NCI-H2081 treated with DMSO at 0.1 percent for 48 hours (cell line): ENCODE measurements around the gene RAX.

Source experiments
- DNase-seq: peaks from one replicate; lab custom pipeline; 2025; lab: John Stamatoyannopoulos, UW

Gene RAX

DNA sequence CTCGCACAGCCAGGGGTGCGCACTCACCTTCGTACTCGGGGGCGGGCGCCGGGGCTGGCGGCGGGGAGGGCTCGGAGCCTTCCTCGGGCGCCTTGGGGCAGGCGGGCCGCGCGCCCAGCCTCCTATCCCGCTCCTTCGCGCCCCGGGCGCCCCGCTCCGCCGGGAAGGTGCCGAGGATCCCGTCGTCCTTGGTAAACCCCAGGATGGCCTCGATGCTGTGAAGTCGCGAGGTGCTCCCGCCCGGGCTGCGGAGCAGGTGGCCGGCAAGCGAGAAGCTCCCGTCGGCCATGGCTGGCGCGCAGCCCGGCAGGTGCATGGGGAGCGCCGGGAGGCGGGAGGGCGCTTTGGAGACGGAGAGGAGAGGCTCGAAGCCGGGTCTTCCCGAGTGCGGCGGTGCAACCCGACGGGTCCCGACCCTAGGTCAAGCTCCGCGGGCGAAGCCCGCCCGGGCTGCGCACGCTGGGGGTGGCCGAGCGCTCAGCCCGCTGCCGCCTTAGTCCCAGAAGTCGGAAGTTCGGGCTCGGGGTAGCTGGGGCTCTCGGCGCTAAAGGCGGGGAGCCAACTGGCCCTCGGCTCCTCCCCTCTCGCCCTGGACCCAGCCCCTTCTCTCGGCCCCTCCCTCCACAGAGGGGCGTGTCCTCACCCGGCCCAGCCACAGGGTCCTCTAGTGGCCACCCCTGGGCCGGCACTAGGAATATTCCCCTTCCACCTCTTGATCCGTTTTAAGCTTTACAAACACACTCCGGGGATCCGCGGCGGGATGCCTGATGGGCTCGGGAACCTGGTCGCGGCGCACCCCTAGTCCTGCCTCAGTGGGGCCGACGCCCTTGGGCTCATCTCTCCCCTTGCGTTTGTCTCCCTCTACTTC is at the start of gene RAX:
Gene RAX, minus strand, starts transcription at position 564 of the 868 bp plus-strand sequence. Its CDS starts 248 bp downstream, at position 316.
- DNase-seq = no peak

DNA sequence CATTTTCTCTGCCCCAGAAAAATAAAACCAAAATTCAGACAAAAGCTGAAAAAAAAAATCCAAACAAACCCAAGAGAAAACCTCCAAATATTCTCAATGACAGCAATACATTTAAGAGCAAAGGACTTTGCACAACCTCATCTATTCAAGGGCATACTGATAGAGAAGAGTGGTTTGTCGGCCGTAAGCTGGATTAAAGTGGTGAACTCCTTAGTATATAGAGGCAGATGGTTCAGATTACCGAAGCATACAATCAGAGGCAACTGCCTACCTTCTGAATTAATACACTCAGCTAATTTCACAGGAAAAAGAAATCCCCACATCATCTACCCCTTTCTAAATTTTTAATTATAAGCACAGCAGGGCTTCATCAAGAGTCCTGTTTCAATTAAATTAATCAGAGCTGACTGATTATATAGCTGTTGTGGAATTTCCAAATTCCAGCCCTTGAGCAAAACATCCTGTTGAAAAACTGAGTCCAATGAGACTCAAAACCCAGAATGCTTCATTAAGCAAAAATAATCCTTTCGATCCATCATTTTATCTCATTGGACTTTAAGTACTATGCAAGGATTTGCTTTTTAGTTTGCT is 45.3 kb upstream of the RAX start, which contains the start of gene CPLX4:
Gene CPLX4, minus strand, starts transcription at position 190 of the 591 bp plus-strand sequence. Its CDS starts 187 bp downstream, at position 3.
- no peak for DNase-seq

DNA sequence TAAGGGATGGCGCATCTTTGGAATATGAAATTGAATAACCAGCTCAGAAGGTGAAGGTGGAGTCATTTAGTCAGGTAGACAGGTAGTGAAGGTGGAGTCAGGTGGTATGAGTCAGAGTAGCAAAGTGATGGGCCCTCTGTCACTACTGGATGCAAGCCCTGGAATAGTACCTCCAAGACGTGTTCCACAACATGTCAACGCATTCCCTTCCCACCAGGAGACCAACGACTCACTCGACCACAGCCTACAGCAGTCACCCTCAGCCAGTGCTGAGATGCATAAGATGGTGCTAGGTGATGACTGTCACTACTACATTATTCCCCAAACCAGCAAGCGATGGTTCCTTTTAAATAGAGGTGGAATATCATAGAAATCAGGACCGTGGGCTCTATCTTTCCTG is 38.4 kb upstream of the RAX start:
- DNase-seq = no peak

DNA sequence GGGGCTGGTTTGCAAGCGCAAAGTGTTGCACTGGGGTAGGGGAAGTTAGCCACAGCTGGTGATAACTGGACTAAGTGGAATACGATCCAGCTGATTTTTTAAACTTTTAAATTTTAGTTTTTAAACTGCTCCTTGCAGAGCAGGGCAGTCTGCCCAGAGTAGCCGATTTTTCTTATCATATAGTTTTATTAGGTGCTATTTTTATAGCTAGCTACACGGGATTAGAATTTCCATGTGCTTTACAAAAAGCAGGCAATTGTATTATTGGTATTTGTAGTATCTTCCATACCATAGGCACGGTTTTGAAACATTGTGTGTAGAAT is 35.6 kb upstream of the RAX start:
- no peak for DNase-seq

DNA sequence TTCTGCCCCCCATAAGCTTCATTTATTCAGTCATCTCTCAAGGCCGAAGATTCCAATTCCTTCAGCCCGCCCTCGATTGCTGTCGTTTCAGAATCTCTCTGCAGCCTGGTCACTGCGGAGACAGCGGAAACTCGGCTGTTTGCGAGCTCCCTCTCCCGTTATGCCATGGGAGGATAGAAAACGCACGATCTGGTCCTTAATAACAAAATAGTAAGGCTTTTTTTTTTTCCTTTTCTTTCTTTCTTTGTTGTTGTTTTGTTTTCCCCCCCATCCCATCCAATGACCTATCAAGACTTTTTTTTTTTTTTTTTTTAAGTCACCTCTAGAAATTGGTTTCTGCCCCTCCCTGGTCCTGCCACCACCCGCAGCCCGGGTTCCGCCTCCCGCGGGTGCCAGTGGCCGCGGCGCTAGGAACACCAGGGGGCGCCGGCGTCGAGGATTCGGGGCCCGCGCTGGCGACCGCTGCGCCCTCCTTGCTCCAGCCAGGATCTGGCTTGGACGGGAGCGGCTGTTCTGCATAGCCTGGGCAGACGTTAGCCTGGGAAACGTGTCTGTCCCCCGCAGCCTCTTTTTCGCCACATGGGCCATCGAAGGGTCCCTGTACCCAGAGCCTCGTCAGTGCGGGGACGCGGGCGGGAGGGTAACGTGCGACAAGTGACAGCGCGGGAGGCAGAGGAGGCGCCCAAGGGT is 35.1 kb upstream of the RAX start:
- no peak for DNase-seq

DNA sequence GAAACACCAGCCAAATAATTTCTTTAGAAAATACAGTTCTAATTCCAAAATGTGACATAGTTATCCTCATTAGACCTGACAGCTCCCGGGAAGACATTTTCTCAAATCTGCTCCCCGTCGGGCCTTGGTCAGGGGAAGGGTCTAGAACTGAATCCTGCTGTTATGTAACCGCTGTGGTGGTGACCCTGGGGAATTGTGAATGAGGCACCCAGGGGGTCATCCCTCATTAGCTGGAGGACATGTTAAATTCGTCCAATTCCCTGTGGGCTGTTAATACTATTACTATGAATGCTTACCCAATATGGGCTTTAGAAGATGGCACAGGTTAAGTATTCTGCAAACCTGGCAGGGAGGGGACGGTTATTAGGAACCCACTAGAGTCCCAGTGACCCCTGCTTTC is 33.4 kb upstream of the RAX start:
- no peak for DNase-seq

DNA sequence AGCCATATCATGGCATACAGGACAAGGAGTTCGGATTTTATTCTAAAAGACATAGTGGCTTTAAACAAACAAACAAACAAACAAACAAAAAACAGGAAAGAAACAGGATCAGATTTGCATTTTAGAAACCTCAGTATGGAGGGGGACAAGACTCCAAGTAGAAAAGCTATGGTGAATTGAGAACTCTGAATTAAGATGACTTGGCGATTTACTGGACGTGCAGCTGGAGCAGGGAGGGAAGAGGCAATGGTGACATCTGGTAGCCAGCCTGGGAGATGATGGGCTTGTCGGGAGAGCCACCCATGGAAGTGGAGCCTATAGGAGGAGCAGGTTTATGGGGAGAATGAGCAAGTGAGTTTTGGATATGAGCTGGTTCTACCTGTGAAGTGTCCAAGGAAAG is 32.0 kb upstream of the RAX start:
- DNase-seq = no peak

DNA sequence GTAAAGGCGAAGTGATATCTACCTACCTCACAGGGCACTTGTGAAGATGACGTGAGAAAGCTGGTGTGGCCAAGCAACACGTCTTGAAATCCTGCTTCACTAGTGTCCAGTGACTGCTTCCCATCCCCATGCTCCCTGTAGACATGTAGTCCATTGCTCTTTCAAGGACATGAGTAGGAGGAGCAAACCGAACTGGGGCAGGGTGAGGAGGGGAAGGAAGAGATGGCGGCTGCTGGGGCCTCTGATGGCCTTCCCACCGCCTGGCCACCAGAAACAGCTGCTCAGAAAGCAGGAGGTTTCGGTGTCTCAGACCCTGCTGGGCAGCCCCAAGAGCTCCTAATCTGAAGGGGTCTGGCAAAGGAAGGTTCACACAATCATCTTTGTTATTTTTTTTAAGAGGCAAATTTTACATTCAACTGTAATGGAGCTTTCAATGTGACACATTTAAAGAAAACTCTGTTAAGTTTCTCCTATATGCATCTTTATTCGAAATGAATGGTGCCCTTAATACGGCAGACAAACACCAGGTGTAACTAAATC is 30.5 kb upstream of the RAX start:
- DNase-seq = no peak

DNA sequence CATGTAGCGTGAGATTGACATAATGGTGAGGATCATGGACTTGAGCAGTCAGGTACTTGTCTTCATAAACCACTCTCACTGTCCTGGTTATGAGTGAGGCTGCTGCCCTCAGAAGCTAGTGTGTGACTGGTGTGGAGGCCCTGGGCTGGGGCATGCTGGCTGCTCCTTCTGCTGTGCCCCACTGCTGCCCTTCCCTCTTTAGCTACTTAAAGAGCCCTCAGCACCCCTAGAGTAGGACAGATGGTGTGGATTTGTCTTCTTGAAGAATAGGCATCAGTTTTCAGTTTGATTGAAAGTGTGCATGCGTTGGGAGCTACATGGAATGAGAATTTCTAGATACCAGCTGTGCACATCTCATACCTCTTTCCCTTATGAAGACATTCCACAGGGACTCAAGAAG is 29.8 kb upstream of the RAX start:
- DNase-seq = no peak

DNA sequence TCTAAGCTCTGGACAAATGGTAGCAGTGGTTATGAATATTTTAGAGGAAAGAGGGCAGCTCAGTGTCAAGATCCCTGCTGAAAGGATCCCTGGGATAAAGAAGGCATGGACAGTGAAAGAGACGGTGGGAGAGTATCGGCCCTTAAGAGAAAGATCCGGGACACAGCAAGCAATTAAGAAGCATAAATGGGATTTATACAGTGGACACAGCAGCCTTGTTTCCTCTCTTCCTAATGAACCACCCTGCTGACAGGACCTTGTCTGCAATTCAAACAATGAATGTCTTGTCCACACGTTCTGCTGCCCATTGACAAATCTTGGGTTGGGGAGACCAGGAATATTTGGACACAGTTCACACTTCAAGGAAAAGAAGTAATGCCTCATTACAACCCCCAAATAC is 28.7 kb upstream of the RAX start:
- DNase-seq = no peak

DNA sequence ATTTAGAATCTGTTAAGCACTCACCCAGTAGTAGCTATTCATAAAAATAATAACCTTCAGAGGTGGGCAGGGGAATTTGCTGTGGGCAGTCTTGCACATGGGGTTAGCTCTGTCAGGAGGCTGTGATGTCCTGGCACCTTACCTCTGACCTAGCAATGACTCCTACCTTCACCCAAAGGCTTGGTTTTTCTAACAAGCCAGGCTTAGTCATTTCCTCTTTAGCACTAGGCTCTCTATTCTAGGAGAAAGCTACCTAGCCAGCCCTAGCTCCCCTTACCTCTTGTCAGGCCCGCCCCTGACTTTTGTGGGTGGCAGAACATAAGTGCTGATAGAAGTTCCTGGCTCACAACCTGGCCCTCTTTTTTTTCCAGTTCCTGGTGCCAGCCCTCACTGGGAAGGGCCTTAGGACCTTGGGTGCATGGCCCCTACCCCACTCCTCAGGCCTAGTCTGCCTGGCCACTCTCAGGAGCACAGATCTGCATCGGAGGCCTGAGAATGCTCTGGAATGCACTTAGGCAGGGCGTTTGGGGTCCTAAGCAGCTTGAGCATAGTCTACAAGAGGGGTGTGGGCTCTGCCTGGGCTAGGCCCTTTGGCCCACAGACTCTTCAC is 27.5 kb upstream of the RAX start:
- no peak for DNase-seq

DNA sequence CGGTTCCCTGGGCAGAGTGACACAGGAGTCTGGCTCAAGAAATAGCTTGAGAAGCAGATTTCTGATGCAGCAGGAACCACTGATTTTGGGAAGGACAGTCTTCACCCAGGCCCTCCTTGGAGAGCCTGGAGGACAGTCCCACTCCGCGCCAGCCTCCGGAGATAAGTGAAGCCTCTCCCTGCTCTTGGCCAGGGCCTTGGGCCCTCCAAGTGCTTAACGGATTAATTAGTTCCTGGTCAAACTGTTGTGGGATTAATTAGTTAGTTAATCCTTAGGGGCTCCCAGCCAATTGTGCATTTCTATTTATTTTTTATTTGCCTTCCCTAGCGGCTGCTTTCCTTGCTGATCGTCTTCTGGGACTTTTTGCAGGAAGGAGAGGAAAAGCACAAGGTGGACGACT is 25.6 kb upstream of the RAX start:
- no peak for DNase-seq

DNA sequence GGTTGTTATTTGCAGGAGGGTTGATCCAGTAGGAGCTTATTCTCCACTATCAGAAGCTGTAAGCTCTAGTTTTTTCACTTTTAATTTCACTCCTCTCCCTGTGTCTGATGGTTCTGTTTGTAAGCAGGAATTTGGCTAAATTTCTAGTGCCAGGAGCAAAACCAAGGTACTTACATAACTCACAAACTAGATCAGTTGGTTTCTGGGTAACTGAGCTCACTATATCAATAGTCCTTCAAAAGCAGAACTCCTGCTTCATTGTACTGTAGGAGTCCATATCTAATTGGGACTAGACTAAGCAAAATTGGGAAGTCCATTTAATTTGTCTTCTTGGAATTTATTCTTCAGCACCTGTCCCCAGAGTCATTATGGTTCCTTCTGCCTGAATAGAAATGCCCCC is 20.1 kb upstream of the RAX start:
- DNase-seq = no peak

DNA sequence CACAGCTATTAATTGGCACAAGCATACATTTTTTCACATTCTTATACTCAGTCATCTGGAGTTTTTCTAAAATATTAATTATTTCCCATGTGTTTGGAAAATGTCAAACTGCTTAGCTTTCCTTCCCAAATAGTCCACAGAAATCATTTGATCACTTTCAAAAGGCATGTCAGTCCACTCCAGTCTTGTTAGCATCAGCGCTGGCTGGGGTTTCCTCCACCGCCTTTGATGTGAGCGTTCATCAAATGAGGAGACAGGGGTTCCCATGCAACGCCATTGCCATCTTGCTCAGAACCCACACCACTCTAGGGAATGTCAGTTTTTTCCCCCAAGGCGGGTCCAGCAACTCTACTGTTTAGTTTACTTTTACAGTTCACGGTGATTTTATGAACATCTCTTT is 13.1 kb upstream of the RAX start:
- DNase-seq = no peak

DNA sequence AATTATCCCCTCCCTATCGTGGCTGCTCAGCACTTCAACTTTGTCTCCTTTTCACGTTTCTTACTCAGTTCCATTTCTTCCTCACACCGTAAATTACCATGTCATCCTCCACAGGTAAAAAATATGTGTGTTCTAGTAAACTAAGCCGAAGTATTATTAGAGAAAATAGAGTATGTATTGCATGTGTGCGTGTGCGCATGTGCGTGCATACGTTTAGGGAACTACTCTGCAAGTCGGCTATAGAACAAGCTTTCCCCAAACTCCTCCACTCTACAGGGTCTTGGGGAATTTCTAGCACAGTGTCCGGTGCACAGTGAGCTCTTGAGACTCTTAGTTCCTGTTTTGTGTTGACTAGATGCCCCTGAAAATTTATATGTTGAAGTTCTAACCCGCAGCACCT is 9.1 kb upstream of the RAX start:
- DNase-seq = no peak

DNA sequence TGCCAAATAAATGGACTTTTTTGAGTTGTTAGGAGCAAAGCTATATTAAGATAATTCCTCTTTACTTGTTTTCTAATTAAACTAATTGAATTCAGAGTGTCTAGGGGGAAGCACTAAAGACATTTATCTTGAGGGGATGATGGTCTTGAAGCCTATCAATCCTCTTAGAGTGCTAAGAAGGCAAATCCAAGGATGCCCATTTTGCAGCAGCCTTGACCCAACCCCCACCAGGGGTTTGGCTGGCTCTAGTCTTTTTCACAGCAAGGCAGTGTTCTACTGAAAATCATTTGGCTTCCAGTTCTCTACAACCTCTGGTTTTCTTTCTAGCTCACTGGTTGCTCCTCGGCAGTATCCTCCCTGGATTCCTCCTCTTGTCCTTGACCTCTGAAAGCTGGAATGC is 6.5 kb upstream of the RAX start:
- no peak for DNase-seq

DNA sequence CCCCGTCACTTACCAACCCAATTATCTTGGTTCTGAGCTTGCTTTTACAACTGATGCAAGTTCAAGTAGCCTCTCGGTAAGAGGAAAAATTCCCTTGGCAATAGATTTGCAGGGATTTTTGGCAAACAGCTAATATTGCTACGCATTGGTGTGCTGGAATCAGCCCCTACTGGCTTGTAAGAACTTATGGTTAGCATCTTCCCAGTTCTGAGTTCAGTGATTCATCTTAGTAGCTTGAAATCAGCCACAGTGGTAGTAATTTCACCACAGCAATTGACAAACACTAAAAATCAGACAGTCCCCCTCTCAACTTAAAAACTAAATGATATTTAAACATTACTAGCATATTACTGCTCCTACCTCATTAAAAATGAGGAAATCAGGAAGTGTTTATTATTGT is 5.9 kb upstream of the RAX start:
- DNase-seq = no peak

DNA sequence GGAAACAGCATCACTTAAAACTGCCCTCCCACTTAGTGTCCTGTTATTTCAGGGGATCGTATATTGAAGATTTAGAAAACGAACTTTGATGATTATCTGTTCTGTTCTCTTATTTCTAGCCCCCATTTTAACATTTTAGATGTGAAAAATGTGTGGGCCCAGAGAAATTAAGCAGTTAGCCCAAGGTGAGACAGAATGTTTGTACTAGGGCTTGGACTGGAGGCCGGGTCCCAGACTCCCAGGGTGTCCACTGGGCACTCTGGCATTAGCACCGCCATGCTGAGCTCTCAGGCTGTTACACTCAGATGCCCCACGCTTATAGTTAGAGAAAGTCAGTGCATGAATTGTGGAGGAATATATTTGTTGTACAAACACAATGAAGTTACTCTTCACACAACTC is 5.5 kb upstream of the RAX start:
- no peak for DNase-seq

DNA sequence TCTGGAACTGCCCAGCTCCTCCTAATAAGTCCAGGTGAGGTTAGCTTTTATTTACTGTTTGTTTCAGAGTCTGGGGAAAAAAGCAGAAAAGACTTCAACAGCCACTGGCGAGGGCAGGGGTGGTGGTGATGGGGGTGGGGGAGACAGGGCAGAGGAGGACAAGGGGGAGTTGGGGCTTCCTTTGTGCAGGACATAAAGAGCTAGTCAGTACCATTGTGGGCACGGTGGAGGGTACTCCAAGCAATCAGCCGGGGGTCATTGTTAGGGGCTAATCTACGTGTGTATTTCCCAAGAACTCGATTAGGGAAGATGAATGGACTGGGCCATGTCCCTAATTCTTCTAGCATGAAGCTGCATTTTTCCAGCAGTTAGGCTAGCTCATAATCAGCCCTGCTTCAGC is 2.8 kb upstream of the RAX start:
- no peak for DNase-seq

DNA sequence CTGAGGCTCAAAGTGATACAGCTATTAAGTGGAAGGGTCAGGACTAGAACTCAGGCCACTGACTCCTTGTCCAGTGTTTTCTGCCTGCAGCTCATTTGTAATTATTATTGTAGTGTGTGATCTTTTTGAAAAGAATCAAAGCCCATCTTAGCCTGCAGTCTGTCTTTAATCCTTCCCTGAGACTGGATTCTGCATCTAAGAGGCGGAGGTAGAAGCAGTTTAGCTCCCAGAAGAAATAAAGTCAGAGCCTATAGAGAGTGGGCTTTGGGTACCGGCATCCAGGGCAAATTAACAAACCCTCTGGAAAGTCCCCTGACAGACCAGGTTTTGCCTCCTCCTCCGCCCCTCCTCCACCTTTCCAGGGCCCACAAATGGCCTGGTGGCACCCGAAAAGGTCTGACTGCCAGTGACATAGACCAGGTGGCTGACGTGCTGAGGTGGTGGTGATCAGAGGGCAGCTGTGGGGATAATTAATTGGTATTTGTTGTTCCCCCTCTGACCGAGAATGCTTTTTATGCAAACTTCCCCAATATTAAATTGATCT is 2.2 kb upstream of the RAX start:
- no peak for DNase-seq

DNA sequence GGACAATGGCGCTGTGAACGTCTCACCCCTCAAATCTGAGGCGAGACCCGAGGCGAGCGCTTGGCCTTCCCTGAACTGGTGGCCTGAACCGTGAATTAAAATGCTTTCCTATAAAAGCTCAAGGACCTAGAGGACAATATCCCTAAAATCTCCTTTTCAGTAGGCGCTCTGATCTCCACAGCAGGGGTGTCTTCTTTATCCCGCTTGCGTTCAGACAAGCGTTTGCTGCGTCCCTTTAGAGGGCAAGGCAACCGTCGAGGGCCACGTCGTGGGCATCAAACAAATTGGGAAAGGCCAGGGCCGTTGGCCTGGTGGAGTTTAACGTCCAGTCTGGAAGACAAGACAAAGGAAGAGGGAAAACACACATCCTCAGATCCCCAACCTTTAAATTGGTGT is 1.3 kb upstream of the RAX start:
- no peak for DNase-seq
